GM12864 (cell line): ENCODE data around the gene SMIM32.

ENCODE experiments used
- DNase-seq: peaks from one replicate; pipeline ENCODE4 v3.0.0-alpha.2; 2011; ENCODE audit warnings: low read depth
- H3K4me3 ChIP-seq: 2 replicates; pipeline ENCODE4 v1.5.1; 2011; ENCODE audit warnings: mild to moderate bottlenecking, low read depth, low read length, control low read depth
- CTCF ChIP-seq: IDR thresholded peaks from 2 replicates; pipeline ENCODE4 v1.5.1; 2011; ENCODE audit warnings: low read depth, mild to moderate bottlenecking, moderate library complexity, low read length, control low read depth, inconsistent platforms; ENCODE audit errors: missing control alignments

The SMIM32 gene

GRCh38 chr5:136143312-136143711 is 49.6 kb downstream of the SMIM32 start:
- no peak for DNase-seq
- H3K4me3 ChIP-seq = no peak overlapping the region
- TF ChIP-seq CTCF = no peak

GRCh38 chr5:136141561-136141960 is 51.4 kb downstream of the SMIM32 start:
- H3K4me3 ChIP-seq = no peak overlapping the region
- no peak for TF ChIP-seq CTCF
- no peak for DNase-seq
